HEK293 (cell line): ENCODE measurements around the gene LPP.

Experiments used
- KLF9 ChIP-seq: fragments of 450-650 bp; formaldehyde crosslinking; IDR thresholded peaks from 2 replicates; pipeline ENCODE4 v1.5.1; 2016; ENCODE audit warnings: missing biosample characterization, missing genetic modification characterization, low read depth
- PBX3 ChIP-seq: sonication (generic); formaldehyde crosslinking; IDR thresholded peaks from 2 replicates; pipeline ENCODE4 v1.8.1; 2022; ENCODE audit warnings: mild to moderate bottlenecking, moderate library complexity, missing genetic modification reagents
- YY1 ChIP-seq: fragments of 450-650 bp; formaldehyde crosslinking; IDR thresholded peaks from 2 replicates; pipeline ENCODE4 v1.5.1; 2018; ENCODE audit warnings: missing biosample characterization, missing genetic modification characterization
- ZBTB1 ChIP-seq: fragments of 450-650 bp; formaldehyde crosslinking; IDR thresholded peaks from 2 replicates; pipeline ENCODE4 v1.5.1; 2016; ENCODE audit warnings: missing biosample characterization, missing genetic modification characterization
- ZFP37 ChIP-seq: fragments of 450-650 bp; formaldehyde crosslinking; IDR thresholded peaks from 2 replicates; pipeline ENCODE4 v1.5.1; 2016; ENCODE audit warnings: missing biosample characterization, missing genetic modification characterization
- ZNF121 ChIP-seq: fragments of 450-650 bp; formaldehyde crosslinking; IDR thresholded peaks from 2 replicates; pipeline ENCODE4 v1.5.1; 2016; ENCODE audit warnings: missing biosample characterization, missing genetic modification characterization
- ZNF157 ChIP-seq: fragments of 450-650 bp; formaldehyde crosslinking; IDR thresholded peaks from 2 replicates; pipeline ENCODE4 v1.5.1; 2016; ENCODE audit warnings: missing biosample characterization, missing genetic modification characterization
- ZNF324 ChIP-seq: fragments of 450-650 bp; formaldehyde crosslinking; IDR thresholded peaks from 2 replicates; pipeline ENCODE4 v1.5.1; 2016; ENCODE audit warnings: missing biosample characterization, missing genetic modification characterization
- ZNF670 ChIP-seq: fragments of 450-650 bp; formaldehyde crosslinking; IDR thresholded peaks from 2 replicates; pipeline ENCODE4 v1.5.1; 2016; ENCODE audit warnings: missing biosample characterization, missing genetic modification characterization, low read depth
- TF ChIP-seq, protein P1 (sequence below): fragments of 450-650 bp; formaldehyde crosslinking; IDR thresholded peaks from 2 replicates; pipeline ENCODE4 v1.5.1; 2016; ENCODE audit warnings: missing biosample characterization, missing genetic modification characterization
- TF ChIP-seq, protein P2 (sequence below): fragments of 450-650 bp; formaldehyde crosslinking; conservative IDR thresholded peaks from 2 replicates; pipeline ENCODE4 v1.5.1; 2016; ENCODE audit warnings: low read depth, missing biosample characterization, missing genetic modification characterization
- TF ChIP-seq, protein P3 (sequence below): fragments of 450-650 bp; formaldehyde crosslinking; IDR thresholded peaks from 2 replicates; pipeline ENCODE4 v1.5.1; 2016; ENCODE audit warnings: missing biosample characterization, missing genetic modification characterization

DNA sequence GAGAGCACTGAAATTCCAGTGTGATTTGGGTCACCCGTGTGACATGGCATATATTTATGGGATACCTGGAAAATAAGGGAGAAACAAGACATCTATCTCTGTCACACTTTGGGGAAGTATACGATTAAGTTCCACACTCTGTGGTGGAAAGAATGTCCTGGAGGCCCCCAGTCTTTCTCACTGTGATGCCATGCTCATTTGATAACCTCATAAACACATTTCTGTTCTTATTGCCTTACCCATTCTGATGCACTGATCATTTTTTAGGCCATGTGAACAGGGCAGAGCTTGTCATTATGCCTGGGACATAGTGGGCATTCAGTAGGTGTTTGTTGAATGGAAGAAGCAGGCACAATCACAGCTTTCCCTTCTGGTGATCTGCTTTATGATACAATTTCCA is 668.5 kb downstream of the LPP start:
- TF ChIP-seq ZNF121 (tag by site-specific recombination), result no peak
- TF ChIP-seq, protein P1, sequence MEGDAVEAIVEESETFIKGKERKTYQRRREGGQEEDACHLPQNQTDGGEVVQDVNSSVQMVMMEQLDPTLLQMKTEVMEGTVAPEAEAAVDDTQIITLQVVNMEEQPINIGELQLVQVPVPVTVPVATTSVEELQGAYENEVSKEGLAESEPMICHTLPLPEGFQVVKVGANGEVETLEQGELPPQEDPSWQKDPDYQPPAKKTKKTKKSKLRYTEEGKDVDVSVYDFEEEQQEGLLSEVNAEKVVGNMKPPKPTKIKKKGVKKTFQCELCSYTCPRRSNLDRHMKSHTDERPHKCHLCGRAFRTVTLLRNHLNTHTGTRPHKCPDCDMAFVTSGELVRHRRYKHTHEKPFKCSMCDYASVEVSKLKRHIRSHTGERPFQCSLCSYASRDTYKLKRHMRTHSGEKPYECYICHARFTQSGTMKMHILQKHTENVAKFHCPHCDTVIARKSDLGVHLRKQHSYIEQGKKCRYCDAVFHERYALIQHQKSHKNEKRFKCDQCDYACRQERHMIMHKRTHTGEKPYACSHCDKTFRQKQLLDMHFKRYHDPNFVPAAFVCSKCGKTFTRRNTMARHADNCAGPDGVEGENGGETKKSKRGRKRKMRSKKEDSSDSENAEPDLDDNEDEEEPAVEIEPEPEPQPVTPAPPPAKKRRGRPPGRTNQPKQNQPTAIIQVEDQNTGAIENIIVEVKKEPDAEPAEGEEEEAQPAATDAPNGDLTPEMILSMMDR (tag by site-specific recombination), result no peak
- no peak for TF ChIP-seq ZNF670 (tag by site-specific recombination)
- TF ChIP-seq ZNF157, result no peak
- no peak for TF ChIP-seq ZFP37 (tag by site-specific recombination)
- TF ChIP-seq ZBTB1 (tag by site-specific recombination), result no peak
- no peak for TF ChIP-seq PBX3 (CRISPR knock-in tag)
- TF ChIP-seq KLF9, result no peak
- TF ChIP-seq, protein P2, sequence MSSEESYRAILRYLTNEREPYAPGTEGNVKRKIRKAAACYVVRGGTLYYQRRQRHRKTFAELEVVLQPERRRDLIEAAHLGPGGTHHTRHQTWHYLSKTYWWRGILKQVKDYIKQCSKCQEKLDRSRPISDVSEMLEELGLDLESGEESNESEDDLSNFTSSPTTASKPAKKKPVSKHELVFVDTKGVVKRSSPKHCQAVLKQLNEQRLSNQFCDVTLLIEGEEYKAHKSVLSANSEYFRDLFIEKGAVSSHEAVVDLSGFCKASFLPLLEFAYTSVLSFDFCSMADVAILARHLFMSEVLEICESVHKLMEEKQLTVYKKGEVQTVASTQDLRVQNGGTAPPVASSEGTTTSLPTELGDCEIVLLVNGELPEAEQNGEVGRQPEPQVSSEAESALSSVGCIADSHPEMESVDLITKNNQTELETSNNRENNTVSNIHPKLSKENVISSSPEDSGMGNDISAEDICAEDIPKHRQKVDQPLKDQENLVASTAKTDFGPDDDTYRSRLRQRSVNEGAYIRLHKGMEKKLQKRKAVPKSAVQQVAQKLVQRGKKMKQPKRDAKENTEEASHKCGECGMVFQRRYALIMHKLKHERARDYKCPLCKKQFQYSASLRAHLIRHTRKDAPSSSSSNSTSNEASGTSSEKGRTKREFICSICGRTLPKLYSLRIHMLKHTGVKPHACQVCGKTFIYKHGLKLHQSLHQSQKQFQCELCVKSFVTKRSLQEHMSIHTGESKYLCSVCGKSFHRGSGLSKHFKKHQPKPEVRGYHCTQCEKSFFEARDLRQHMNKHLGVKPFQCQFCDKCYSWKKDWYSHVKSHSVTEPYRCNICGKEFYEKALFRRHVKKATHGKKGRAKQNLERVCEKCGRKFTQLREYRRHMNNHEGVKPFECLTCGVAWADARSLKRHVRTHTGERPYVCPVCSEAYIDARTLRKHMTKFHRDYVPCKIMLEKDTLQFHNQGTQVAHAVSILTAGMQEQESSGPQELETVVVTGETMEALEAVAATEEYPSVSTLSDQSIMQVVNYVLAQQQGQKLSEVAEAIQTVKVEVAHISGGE, result no peak
- no peak for TF ChIP-seq ZNF324 (tag by site-specific recombination)
- TF ChIP-seq, protein P3, sequence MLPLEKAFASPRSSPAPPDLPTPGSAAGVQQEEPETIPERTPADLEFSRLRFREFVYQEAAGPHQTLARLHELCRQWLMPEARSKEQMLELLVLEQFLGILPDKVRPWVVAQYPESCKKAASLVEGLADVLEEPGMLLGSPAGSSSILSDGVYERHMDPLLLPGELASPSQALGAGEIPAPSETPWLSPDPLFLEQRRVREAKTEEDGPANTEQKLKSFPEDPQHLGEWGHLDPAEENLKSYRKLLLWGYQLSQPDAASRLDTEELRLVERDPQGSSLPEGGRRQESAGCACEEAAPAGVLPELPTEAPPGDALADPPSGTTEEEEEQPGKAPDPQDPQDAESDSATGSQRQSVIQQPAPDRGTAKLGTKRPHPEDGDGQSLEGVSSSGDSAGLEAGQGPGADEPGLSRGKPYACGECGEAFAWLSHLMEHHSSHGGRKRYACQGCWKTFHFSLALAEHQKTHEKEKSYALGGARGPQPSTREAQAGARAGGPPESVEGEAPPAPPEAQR (tag by site-specific recombination), result no peak
- TF ChIP-seq YY1 (tag by site-specific recombination), result no peak
